ENCODE measurements around the gene MACF1.

Gene MACF1

DNA sequence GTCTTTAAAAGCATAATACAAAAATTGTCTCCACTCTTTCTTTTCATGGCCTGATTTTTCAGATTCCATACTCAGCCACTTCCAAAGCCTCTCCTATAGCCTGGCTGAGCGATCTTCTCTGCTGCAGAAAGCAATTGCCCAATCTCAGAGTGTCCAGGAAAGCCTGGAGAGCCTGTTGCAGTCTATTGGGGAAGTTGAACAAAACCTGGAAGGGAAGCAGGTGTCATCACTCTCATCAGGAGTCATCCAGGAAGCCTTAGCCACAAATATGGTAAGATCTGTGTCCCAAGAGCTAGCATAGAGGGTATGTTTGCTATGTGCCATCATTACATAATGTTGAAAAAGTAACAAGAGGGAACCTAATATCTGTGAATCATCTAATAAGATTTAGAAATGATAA is 156.2 kb downstream of the MACF1 start:
- H3K4me1 ChIP-seq (ENCODE audit: control insufficient read depth, insufficient read depth, low read length): no peaks in the 10 kb centered on the region
- H3K27ac ChIP-seq (ENCODE audit: low read depth, low read length): no peak overlapping the region
- H3K9ac ChIP-seq (ENCODE audit: low read depth, low read length): no peak overlapping the region
- no peak overlapping the region for H3K4me3 ChIP-seq (ENCODE audit: low read depth, low read length)
- H3K27me3 ChIP-seq (ENCODE audit: control insufficient read depth, insufficient read depth, low read length): no peaks in the 10 kb centered on the region
- peaks cover 80% of the 10 kb centered on the region for H3K36me3 ChIP-seq (ENCODE audit: control insufficient read depth, insufficient read depth, low read length)
- H3K9me3 ChIP-seq (ENCODE audit: control insufficient read depth, insufficient read depth, low read length): no peaks in the 10 kb centered on the region

- no peak overlapping the region for H3K4me3 ChIP-seq (ENCODE audit: low read depth, low read length)
- no peaks in the 10 kb centered on the region for H3K27me3 ChIP-seq (ENCODE audit: control insufficient read depth, insufficient read depth, low read length)
- H3K27ac ChIP-seq (ENCODE audit: low read depth, low read length): no peak overlapping the region
- H3K9ac ChIP-seq (ENCODE audit: low read depth, low read length): no peak overlapping the region
- peaks cover 81% of the 10 kb centered on the region for H3K36me3 ChIP-seq (ENCODE audit: control insufficient read depth, insufficient read depth, low read length)
- no peaks in the 10 kb centered on the region for H3K4me1 ChIP-seq (ENCODE audit: control insufficient read depth, insufficient read depth, low read length)
- no peaks in the 10 kb centered on the region for H3K9me3 ChIP-seq (ENCODE audit: control insufficient read depth, insufficient read depth, low read length)
Observed at GRCh38 chr1:39361446-39361845, 157.0 kb downstream of the MACF1 start.

DNA sequence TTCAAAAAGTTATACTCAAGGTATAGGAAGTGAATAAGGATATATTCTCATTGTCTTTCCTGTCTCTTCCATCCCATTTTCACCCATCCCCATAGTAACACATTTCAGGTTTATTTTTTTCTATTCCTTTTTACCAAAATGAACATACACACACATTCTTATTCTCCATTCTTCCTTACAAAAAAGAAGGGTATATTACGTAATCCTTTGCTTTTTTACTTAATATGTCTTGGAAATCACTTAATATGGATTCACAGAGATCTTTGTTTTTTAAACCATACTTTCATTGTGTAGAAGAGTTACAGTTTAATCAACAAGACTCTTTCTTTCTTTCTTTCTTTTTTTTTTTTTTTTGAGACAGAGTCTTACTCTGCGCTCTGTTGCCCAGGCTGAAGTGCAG is 158.8 kb downstream of the MACF1 start:
- H3K36me3 ChIP-seq (ENCODE audit: control insufficient read depth, insufficient read depth, low read length): peaks cover 75% of the 10 kb centered on the region

DNA sequence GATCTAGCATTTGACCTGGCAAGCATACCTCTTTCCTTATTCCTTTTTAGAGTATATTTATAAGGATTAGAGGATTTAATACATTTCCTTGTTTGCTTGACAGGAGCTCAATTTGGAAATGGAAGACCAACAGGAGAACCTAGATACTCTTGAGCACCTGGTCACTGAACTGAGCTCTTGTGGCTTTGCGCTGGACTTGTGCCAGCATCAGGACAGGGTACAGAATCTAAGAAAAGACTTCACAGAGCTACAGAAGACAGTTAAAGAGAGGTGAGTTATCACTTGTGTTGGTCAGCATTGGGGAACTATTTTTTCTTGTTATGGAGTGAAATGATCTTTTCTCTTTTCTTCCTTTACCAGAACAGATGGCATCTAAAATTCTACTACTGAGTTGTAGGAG is 163.6 kb downstream of the MACF1 start:
- Histone ChIP-seq H3K27ac (ENCODE audit: low read depth, low read length) (no peak overlapping the region), H3K4me1 (ENCODE audit: control insufficient read depth, insufficient read depth, low read length) (no peaks in the 10 kb centered on the region; the same call in 1 of the 2 replicates), H3K36me3 (ENCODE audit: control insufficient read depth, insufficient read depth, low read length) (peaks cover 74% of the 10 kb centered on the region), H3K9ac (ENCODE audit: low read depth, low read length) (no peak overlapping the region), H3K27me3 (ENCODE audit: control insufficient read depth, insufficient read depth, low read length) (no peaks in the 10 kb centered on the region), H3K9me3 (ENCODE audit: control insufficient read depth, insufficient read depth, low read length) (no peaks in the 10 kb centered on the region), H3K4me3 (ENCODE audit: low read depth, low read length) (no peak overlapping the region)

More for the DNA sequence above, 158.8 kb downstream of the MACF1 start:
- Histone ChIP-seq H3K9ac (ENCODE audit: low read depth, low read length) (no peak overlapping the region), H3K4me1 (ENCODE audit: control insufficient read depth, insufficient read depth, low read length) (no peaks in the 10 kb centered on the region), H3K27me3 (ENCODE audit: control insufficient read depth, insufficient read depth, low read length) (no peaks in the 10 kb centered on the region), H3K9me3 (ENCODE audit: control insufficient read depth, insufficient read depth, low read length) (no peaks in the 10 kb centered on the region), H3K27ac (ENCODE audit: low read depth, low read length) (no peak overlapping the region), H3K4me3 (ENCODE audit: low read depth, low read length) (no peak overlapping the region)

- Histone ChIP-seq H3K4me1 (ENCODE audit: control insufficient read depth, insufficient read depth, low read length) (no peaks in the 10 kb centered on the region; the same call in 1 of the 2 replicates), H3K27me3 (ENCODE audit: control insufficient read depth, insufficient read depth, low read length) (no peaks in the 10 kb centered on the region), H3K27ac (ENCODE audit: low read depth, low read length) (no peak overlapping the region), H3K36me3 (ENCODE audit: control insufficient read depth, insufficient read depth, low read length) (peaks cover 77% of the 10 kb centered on the region), H3K9ac (ENCODE audit: low read depth, low read length) (no peak overlapping the region; the same call in 1 of the 2 replicates), H3K9me3 (ENCODE audit: control insufficient read depth, insufficient read depth, low read length) (no peaks in the 10 kb centered on the region), H3K4me3 (ENCODE audit: low read depth, low read length) (no peak overlapping the region)
Observed at GRCh38 chr1:39369565-39369964, 165.1 kb downstream of the MACF1 start.

- Histone ChIP-seq H3K27ac (ENCODE audit: low read depth, low read length) (no peak overlapping the region), H3K9ac (ENCODE audit: low read depth, low read length) (no peak overlapping the region), H3K36me3 (ENCODE audit: control insufficient read depth, insufficient read depth, low read length) (peaks cover 79% of the 10 kb centered on the region), H3K9me3 (ENCODE audit: control insufficient read depth, insufficient read depth, low read length) (no peaks in the 10 kb centered on the region), H3K4me1 (ENCODE audit: control insufficient read depth, insufficient read depth, low read length) (no peaks in the 10 kb centered on the region; the same call in 1 of the 2 replicates), H3K27me3 (ENCODE audit: control insufficient read depth, insufficient read depth, low read length) (no peaks in the 10 kb centered on the region), H3K4me3 (ENCODE audit: low read depth, low read length) (no peak overlapping the region)
Observed at GRCh38 chr1:39370602-39371001, 166.1 kb downstream of the MACF1 start.

- Histone ChIP-seq H3K27ac (ENCODE audit: low read depth, low read length) (no peak overlapping the region), H3K4me3 (ENCODE audit: low read depth, low read length) (no peak overlapping the region), H3K4me1 (ENCODE audit: control insufficient read depth, insufficient read depth, low read length) (no peaks in the 10 kb centered on the region; the same call in 1 of the 2 replicates), H3K9ac (ENCODE audit: low read depth, low read length) (no peak overlapping the region), H3K9me3 (ENCODE audit: control insufficient read depth, insufficient read depth, low read length) (no peaks in the 10 kb centered on the region), H3K27me3 (ENCODE audit: control insufficient read depth, insufficient read depth, low read length) (no peaks in the 10 kb centered on the region), H3K36me3 (ENCODE audit: control insufficient read depth, insufficient read depth, low read length) (peaks cover 77% of the 10 kb centered on the region)
Observed at GRCh38 chr1:39372105-39372504, 167.6 kb downstream of the MACF1 start.

GRCh38 chr1:39376656-39377055 is 172.2 kb downstream of the MACF1 start:
- Histone ChIP-seq H3K36me3 (ENCODE audit: control insufficient read depth, insufficient read depth, low read length) (peaks cover 66% of the 10 kb centered on the region), H3K9ac (ENCODE audit: low read depth, low read length) (no peak overlapping the region), H3K4me3 (ENCODE audit: low read depth, low read length) (no peak overlapping the region), H3K27ac (ENCODE audit: low read depth, low read length) (no peak overlapping the region), H3K9me3 (ENCODE audit: control insufficient read depth, insufficient read depth, low read length) (no peaks in the 10 kb centered on the region), H3K4me1 (ENCODE audit: control insufficient read depth, insufficient read depth, low read length) (no peaks in the 10 kb centered on the region), H3K27me3 (ENCODE audit: control insufficient read depth, insufficient read depth, low read length) (no peaks in the 10 kb centered on the region)

GRCh38 chr1:39378377-39378776 is 173.9 kb downstream of the MACF1 start:
- Histone ChIP-seq H3K9me3 (ENCODE audit: control insufficient read depth, insufficient read depth, low read length) (no peaks in the 10 kb centered on the region), H3K27ac (ENCODE audit: low read depth, low read length) (no peak overlapping the region), H3K9ac (ENCODE audit: low read depth, low read length) (no peak overlapping the region), H3K27me3 (ENCODE audit: control insufficient read depth, insufficient read depth, low read length) (no peaks in the 10 kb centered on the region), H3K4me1 (ENCODE audit: control insufficient read depth, insufficient read depth, low read length) (no peaks in the 10 kb centered on the region), H3K36me3 (ENCODE audit: control insufficient read depth, insufficient read depth, low read length) (peaks cover 66% of the 10 kb centered on the region), H3K4me3 (ENCODE audit: low read depth, low read length) (no peak overlapping the region)

DNA sequence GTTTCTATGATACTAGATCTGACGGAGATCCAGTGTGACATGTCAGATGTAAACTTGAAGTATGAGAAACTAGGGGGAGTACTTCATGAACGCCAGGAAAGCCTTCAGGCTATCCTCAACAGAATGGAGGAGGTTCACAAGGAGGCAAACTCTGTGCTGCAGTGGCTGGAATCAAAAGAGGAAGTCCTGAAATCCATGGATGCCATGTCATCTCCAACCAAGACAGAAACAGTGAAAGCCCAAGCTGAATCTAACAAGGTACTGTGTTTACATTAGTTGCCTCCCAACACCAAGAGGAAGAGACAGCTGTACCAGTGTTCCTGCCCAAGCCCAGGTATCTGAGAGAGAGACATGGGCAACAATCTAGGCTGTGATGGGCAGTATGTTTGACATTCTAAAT is 174.7 kb downstream of the MACF1 start:
- Histone ChIP-seq H3K27ac (ENCODE audit: low read depth, low read length) (no peak overlapping the region), H3K27me3 (ENCODE audit: control insufficient read depth, insufficient read depth, low read length) (no peaks in the 10 kb centered on the region), H3K9ac (ENCODE audit: low read depth, low read length) (no peak overlapping the region), H3K4me3 (ENCODE audit: low read depth, low read length) (no peak overlapping the region), H3K4me1 (ENCODE audit: control insufficient read depth, insufficient read depth, low read length) (no peaks in the 10 kb centered on the region), H3K36me3 (ENCODE audit: control insufficient read depth, insufficient read depth, low read length) (peaks cover 65% of the 10 kb centered on the region), H3K9me3 (ENCODE audit: control insufficient read depth, insufficient read depth, low read length) (no peaks in the 10 kb centered on the region)

GRCh38 chr1:39380036-39380435 is 175.5 kb downstream of the MACF1 start:
- Histone ChIP-seq H3K27me3 (ENCODE audit: control insufficient read depth, insufficient read depth, low read length) (no peaks in the 10 kb centered on the region), H3K27ac (ENCODE audit: low read depth, low read length) (no peak overlapping the region), H3K4me3 (ENCODE audit: low read depth, low read length) (no peak overlapping the region), H3K9ac (ENCODE audit: low read depth, low read length) (no peak overlapping the region), H3K4me1 (ENCODE audit: control insufficient read depth, insufficient read depth, low read length) (no peaks in the 10 kb centered on the region), H3K36me3 (ENCODE audit: control insufficient read depth, insufficient read depth, low read length) (peaks cover 69% of the 10 kb centered on the region), H3K9me3 (ENCODE audit: control insufficient read depth, insufficient read depth, low read length) (no peaks in the 10 kb centered on the region)

- Histone ChIP-seq H3K36me3 (ENCODE audit: control insufficient read depth, insufficient read depth, low read length) (peaks cover 74% of the 10 kb centered on the region), H3K27ac (ENCODE audit: low read depth, low read length) (no peak overlapping the region), H3K27me3 (ENCODE audit: control insufficient read depth, insufficient read depth, low read length) (no peaks in the 10 kb centered on the region)
Observed at GRCh38 chr1:39381839-39382238, 177.3 kb downstream of the MACF1 start.

More at GRCh38 chr1:39381839-39382238, 177.3 kb downstream of the MACF1 start:
- no peaks in the 10 kb centered on the region for H3K9me3 ChIP-seq (ENCODE audit: control insufficient read depth, insufficient read depth, low read length)
- no peak overlapping the region for H3K4me3 ChIP-seq (ENCODE audit: low read depth, low read length)
- H3K9ac ChIP-seq (ENCODE audit: low read depth, low read length): no peak overlapping the region
- no peaks in the 10 kb centered on the region for H3K4me1 ChIP-seq (ENCODE audit: control insufficient read depth, insufficient read depth, low read length)
